Loucy (cell line): ENCODE data around the gene AMY2A.
"Not testable (repeated sequence)": the region's sequence is repeated elsewhere in the genome, so short reads cannot be mapped to it uniquely, and the experiment has no call there.

Experiments used
- CTCF ChIP-seq: fragments of 200-600 bp; sonication (generic); conservative IDR thresholded peaks from 2 replicates; pipeline ENCODE4 v1.5.1; 2014; ENCODE audit warnings: mild to moderate bottlenecking, antibody characterized with exemption, low read length
- EZH2phosphoT487 ChIP-seq: fragments of 200-600 bp; IDR thresholded peaks from 2 replicates; pipeline ENCODE4 v1.6.1; 2018; ENCODE audit warnings: antibody characterized with exemption, mild to moderate bottlenecking, moderate library complexity, borderline replicate concordance

GRCh38 chr1:103602740-103603139 lies 14.5 kb upstream of the AMY2A start:
- not testable (repeated sequence) for TF ChIP-seq CTCF, EZH2phosphoT487
